K562 (cell line): ENCODE measurements around the gene PTGIS. TPM values are rescaled to one million over a fixed set of nuclear protein-coding genes. Genes with fewer than 3 reads are reported as not detected.

ENCODE experiments used
- ATAC-seq: fragments of 200-7000 bp; cut with Tn5 transposase; 3 replicates; pipeline ENCODE4 v1.9.1; 2020; ENCODE audit warnings: moderate library complexity
- BruUV-seq: library from RNA; stranded (reverse); fragments of 400-500 nt; replicated peaks from 2 replicates; lab custom pipeline; 2021; lab: Mats Ljungman, UMichigan
- CTCF ChIA-PET: fragments of 300-600 bp; formaldehyde crosslinking; extraction: SDS; loops from one replicate; lab custom pipeline; 2021; ENCODE audit warnings: low intra/inter-chr PET ratio; lab: Yijun Ruan, JAX
- POLR2A ChIA-PET: fragments of 300-600, 350-650 bp; sonication (Branson Sonifier 250); formaldehyde crosslinking; extraction: SDS; loops from one replicate; lab custom pipeline; 2021; ENCODE audit warnings: antibody characterized with exemption, inconsistent platforms; lab: Yijun Ruan, JAX
- DNase-seq, 4 experiments: peaks; one replicate each; pipeline versions ENCODE4 v3.0.0 to v3.0.0-alpha.2; 2011 to 2018; ENCODE audit warnings: low spot score in 3 of 4, mixed read lengths in 3 of 4; ENCODE audit errors: extremely low read depth in 1 of 4
- FAIRE-seq: peaks from 2 replicates; lab custom pipeline; 2011; peaks lifted over from hg19 to GRCh38; lab: Jason Lieb, UNC
- H2AFZ ChIP-seq: 2 replicates; pipeline ENCODE4 v1.6.0; 2011; ENCODE audit warnings: low read depth, low read length, control low read depth, inconsistent platforms
- H3K27ac ChIP-seq: fragments of 200-600 bp; 3 replicates; pipeline ENCODE4 v1.8.0; 2011; ENCODE audit warnings: low read depth, mild to moderate bottlenecking, control low read depth, inconsistent platforms, low read length, moderate library complexity, mixed read lengths; ENCODE audit errors: extremely low read depth
- H3K27me3 ChIP-seq, 2 experiments: fragments of 300-600 bp in 1 of 2; 2 replicates in 1 of 2; 3 replicates in 1 of 2; pipeline versions ENCODE4 v1.6.0 to v1.8.0; 2011; ENCODE audit warnings: inconsistent platforms in 2 of 2, low read length in 2 of 2, mild to moderate bottlenecking in 1 of 2, mixed read lengths in 1 of 2, moderate library complexity in 1 of 2; ENCODE audit not compliant: control insufficient read depth in 2 of 2, insufficient read depth in 2 of 2
- H3K36me3 ChIP-seq: fragments of 300-600 bp; 3 replicates; pipeline ENCODE4 v1.8.0; 2011; ENCODE audit warnings: mild to moderate bottlenecking, low read length, inconsistent platforms; ENCODE audit not compliant: control insufficient read depth, insufficient read depth
- H3K4me1 ChIP-seq, 2 experiments: fragments of 200-600 bp in 1 of 2; replicated peaks in 1 of 2; 2 replicates in 1 of 2; 3 replicates in 1 of 2; pipeline versions ENCODE4 v1.5.1 to v1.8.0; 2011; ENCODE audit warnings: inconsistent platforms in 2 of 2, low read length in 2 of 2, mild to moderate bottlenecking in 1 of 2, mixed read lengths in 1 of 2, moderate library complexity in 1 of 2; ENCODE audit not compliant: control insufficient read depth in 2 of 2, insufficient read depth in 2 of 2
- H3K4me2 ChIP-seq: 2 replicates; pipeline ENCODE4 v1.6.1; 2011; ENCODE audit warnings: low read length, control low read depth, inconsistent platforms, mixed read lengths; ENCODE audit not compliant: insufficient read depth
- H3K4me3 ChIP-seq: fragments of 200-600 bp; sonication (generic), shearing (Covaris generic); 2 replicates; pipeline ENCODE4 v1.5.1; 2016; ENCODE audit warnings: control low read depth, inconsistent platforms
- H3K79me2 ChIP-seq: fragments of 200-600 bp; 3 replicates; pipeline ENCODE4 v1.8.0; 2011; ENCODE audit warnings: low read length, inconsistent platforms; ENCODE audit not compliant: control insufficient read depth, insufficient read depth
- H3K9ac ChIP-seq, 2 experiments: 2 replicates each; pipeline versions ENCODE4 v1.6.0 to v1.6.1; 2011; ENCODE audit warnings: low read depth in 2 of 2, low read length in 2 of 2, control low read depth in 1 of 2, inconsistent platforms in 1 of 2, mild to moderate bottlenecking in 1 of 2, mixed read lengths in 1 of 2; ENCODE audit not compliant: insufficient read depth in 1 of 2
- H3K9me1 ChIP-seq: one replicate; pipeline ENCODE4 v1.6.0; 2011; ENCODE audit warnings: inconsistent platforms, mild to moderate bottlenecking, low read length, moderate library complexity; ENCODE audit not compliant: control insufficient read depth, insufficient read depth
- H3K9me3 ChIP-seq: replicated peaks from 2 replicates; pipeline ENCODE4 v1.5.1; 2011; ENCODE audit warnings: low read depth, low read length, inconsistent platforms; ENCODE audit not compliant: control insufficient read depth, insufficient read depth
- H4K20me1 ChIP-seq: replicated peaks from 2 replicates; pipeline ENCODE4 v1.6.1; 2011; ENCODE audit warnings: low read length, inconsistent platforms, mixed read lengths; ENCODE audit not compliant: control insufficient read depth, insufficient read depth
- E2F8 ChIP-seq: fragments of 450-650 bp; IDR thresholded peaks from 2 replicates; pipeline ENCODE4 v1.7.1; 2018; ENCODE audit warnings: mild to moderate bottlenecking, low read depth; ENCODE audit not compliant: partially characterized antibody
- NFE2L1 ChIP-seq: fragments of 450-650 bp; IDR thresholded peaks from 2 replicates; pipeline ENCODE4 v1.6.1; 2016; ENCODE audit warnings: missing genetic modification characterization, low read depth, mild to moderate bottlenecking, missing compliant biosample characterization, moderate library complexity, borderline replicate concordance
- SNIP1 ChIP-seq: fragments of 450-650 bp; IDR thresholded peaks from 2 replicates; pipeline ENCODE4 v1.7.1; 2017; ENCODE audit warnings: low read depth, mild to moderate bottlenecking
- SREBF2 ChIP-seq: sonication (generic); formaldehyde crosslinking; IDR thresholded peaks from 2 replicates; pipeline ENCODE4 v1.4.0; 2020; ENCODE audit warnings: mild to moderate bottlenecking, missing genetic modification reagents
- ZNF121 ChIP-seq: sonication (generic); formaldehyde crosslinking; conservative IDR thresholded peaks from 2 replicates; pipeline ENCODE4 v1.8.0; 2022; ENCODE audit warnings: missing genetic modification reagents
- WGBS: fragments of 100-300 bp; shearing (Covaris generic); methylation state at CpG from one replicate; pipeline ENCODE4 v1.1.6; 2016; ENCODE audit warnings: low coverage, mixed read lengths; ENCODE audit not compliant: insufficient coverage; ENCODE audit errors: missing lambda C conversion rate; 5-methylcytosine and 5-hydroxymethylcytosine counted together
- in situ Hi-C: fragments of 300-500 bp; cut with MboI; formaldehyde crosslinking; loops from 4 replicates; pipeline ENCODE4 v1.15.0; 2018; ENCODE audit warnings: inconsistent platforms, mixed read lengths
- intact Hi-C: fragments of 100-400 bp; cut with micrococcal nuclease; formaldehyde crosslinking; loops from 2 replicates; pipeline ENCODE4 v1.14.2; 2022
- polyA plus RNA-seq, 8 experiments: library from polyadenylated mRNA; depleted of rRNA in 4 of 8; stranded (reverse) in 5 of 8; unstranded in 3 of 8; fragments of >200 nt; fragmentation: Nextera tagmentation in 2 of 8; fragmentation: Illumina TruSeq in 1 of 8; extraction: Ambion mirVana in 2 of 8; extraction: Trizol in 1 of 8; gene quantifications; 2 replicates each; pipeline versions ENCODE4 v1.2.1 to v1.2.3, GENCODE V29; 2011 to 2014; ENCODE audit warnings: inconsistent platforms in 1 of 8, missing spikeins in 1 of 8
- total RNA-seq, 7 experiments: library from RNA; depleted of rRNA in 6 of 7; stranded (reverse); fragments of >200 nt in 6 of 7; fragmentation: Illumina TruSeq in 2 of 7; extraction: Trizol in 2 of 7; gene quantifications; 2 replicates each; pipeline versions ENCODE4 v1.2.1 to v1.2.3, GENCODE V29; 2011 to 2021; ENCODE audit warnings: low replicate concordance in 1 of 7

PTGIS gene
- total and polyA plus RNA-seq, 9 of the 15 experiments (the other 6 are each of a cell fraction or from before 2014, with no cell fraction given) = not detected

GRCh38 chr20:49475292-49476015 is 92.5 kb downstream of the PTGIS start:
- Histone ChIP-seq H3K4me2 (no peak overlapping the region), H3K9ac (no peak overlapping the region), H3K27me3 (peaks cover 4 to 32% of the 10 kb centered on the region in 2 experiments), H2AFZ (no peak overlapping the region), H3K36me3 (no peaks in the 10 kb centered on the region), H3K9me3 (no peaks in the 10 kb centered on the region), H4K20me1 (0 out of 2 replicates have a peak, but pooled peaks cover 7% of the 10 kb centered on the region), H3K27ac (no peak overlapping the region), H3K4me1 (no peaks in the 10 kb centered on the region), H3K79me2 (no peaks in the 10 kb centered on the region), H3K4me3 (no peak overlapping the region), H3K9me1 (no peaks in the 10 kb centered on the region)
- DNase-seq (no peak), ATAC-seq (no peak), FAIRE-seq (no peak)
- POLR2A ChIA-PET = interaction anchor here (0.6 kb wide), 1 partner anchor 97 kb away, joined by 3 read pairs; no protein-coding TSS in a partner anchor
- intact Hi-C loops = no loop called here
- 0% methylated on average over 6 of the region's 6 CpGs for WGBS
- CTCF ChIA-PET = no interaction called here
- in situ Hi-C loops = no loop called here
- no TSS peak for BruUV-seq
- TF ChIP-seq E2F8 = no peak
- no peak for TF ChIP-seq NFE2L1 (tag)
- no peak for TF ChIP-seq ZNF121 (CRISPR knock-in tag)
- TF ChIP-seq SREBF2 (CRISPR knock-in tag) = no peak
- TF ChIP-seq SNIP1 = no peak
